GM18519 (cell line): ENCODE measurements around the gene ZMIZ1.

Experiments
- ATAC-seq: cut with Tn5 transposase; IDR thresholded peaks from one replicate; pipeline ENCODE4 v1.9.1; 2021; ENCODE audit warnings: mild to moderate bottlenecking, moderate library complexity; ENCODE audit not compliant: unreplicated experiment, low FRiP score

Gene ZMIZ1

GRCh38 chr10:79096514-79096913 is 27.7 kb downstream of the ZMIZ1 start:
- no peak for ATAC-seq

GRCh38 chr10:79097021-79097872 is 28.5 kb downstream of the ZMIZ1 start:
- ATAC-seq, result no peak

GRCh38 chr10:79098061-79098460 is 29.3 kb downstream of the ZMIZ1 start:
- ATAC-seq, result no peak

- ATAC-seq, result peak; percentile 86
Measured at GRCh38 chr10:79098596-79099015, 29.8 kb downstream of the ZMIZ1 start.

GRCh38 chr10:79099898-79100448 is 31.2 kb downstream of the ZMIZ1 start:
- ATAC-seq, result no peak

- no peak for ATAC-seq
Measured at GRCh38 chr10:79100771-79101170, 32.0 kb downstream of the ZMIZ1 start.

GRCh38 chr10:79101560-79102497 is 33.1 kb downstream of the ZMIZ1 start:
- no peak for ATAC-seq

- ATAC-seq, result no peak
Measured at GRCh38 chr10:79102498-79102874, 33.7 kb downstream of the ZMIZ1 start.

GRCh38 chr10:79103129-79103528 is 34.4 kb downstream of the ZMIZ1 start:
- ATAC-seq, result no peak

GRCh38 chr10:79103585-79103984 is 34.8 kb downstream of the ZMIZ1 start:
- no peak for ATAC-seq

- ATAC-seq, result no peak
Measured at GRCh38 chr10:79105150-79105739, 36.5 kb downstream of the ZMIZ1 start.

GRCh38 chr10:79105818-79106217 is 37.1 kb downstream of the ZMIZ1 start:
- no peak for ATAC-seq

GRCh38 chr10:79106256-79107050 is 37.7 kb downstream of the ZMIZ1 start:
- no peak for ATAC-seq

GRCh38 chr10:79107736-79108264 is 39.0 kb downstream of the ZMIZ1 start:
- no peak for ATAC-seq

GRCh38 chr10:79108728-79109127 is 40.0 kb downstream of the ZMIZ1 start:
- ATAC-seq, result no peak

GRCh38 chr10:79111427-79111826 is 42.7 kb downstream of the ZMIZ1 start:
- ATAC-seq, result no peak

GRCh38 chr10:79111846-79112614 is 43.3 kb downstream of the ZMIZ1 start:
- no peak for ATAC-seq

- no peak for ATAC-seq
Measured at GRCh38 chr10:79112881-79113431, 44.2 kb downstream of the ZMIZ1 start.

- no peak for ATAC-seq
Measured at GRCh38 chr10:79113827-79114226, 45.1 kb downstream of the ZMIZ1 start.
